NCI-H2171 (cell line): ENCODE results near the gene ZNF296.
"Not testable (repeated sequence)": the region's sequence is repeated elsewhere in the genome, so short reads cannot be mapped to it uniquely, and the experiment has no call there.

Experiments
- DNase-seq: peaks from one replicate; lab custom pipeline; 2025; lab: John Stamatoyannopoulos, UW

Gene ZNF296

GRCh38 chr19:45076029-45076850, at the start of gene ZNF296:
Gene ZNF296, minus strand, starts transcription at chr19:45076478. Its CDS starts 105 bp downstream, at chr19:45076373.
- DNase-seq: peak; percentile 60

- no peak for DNase-seq
Observed at GRCh38 chr19:45125360-45125759, 49.1 kb upstream of the ZNF296 start.

GRCh38 chr19:45124021-45124420, 47.7 kb upstream of the ZNF296 start:
- no peak for DNase-seq

- no peak for DNase-seq
Observed at GRCh38 chr19:45123440-45123850, 47.2 kb upstream of the ZNF296 start.

GRCh38 chr19:45122832-45123231, 46.6 kb upstream of the ZNF296 start:
- no peak for DNase-seq

- no peak for DNase-seq
Observed at GRCh38 chr19:45121827-45122345, 45.6 kb upstream of the ZNF296 start.

- no peak for DNase-seq
Observed at GRCh38 chr19:45119582-45119981, 43.3 kb upstream of the ZNF296 start.

GRCh38 chr19:45118591-45119355, 42.5 kb upstream of the ZNF296 start:
- DNase-seq: peak; percentile 66

- DNase-seq: no peak
Observed at GRCh38 chr19:45118106-45118505, 41.8 kb upstream of the ZNF296 start.

- DNase-seq: no peak
Observed at GRCh38 chr19:45117671-45118070, 41.4 kb upstream of the ZNF296 start.

- DNase-seq: peak; percentile 58
Observed at GRCh38 chr19:45117167-45117594, 40.9 kb upstream of the ZNF296 start.

GRCh38 chr19:45115809-45116615, 39.7 kb upstream of the ZNF296 start:
- DNase-seq: peak; percentile 93

- DNase-seq: peak; percentile 78
Observed at GRCh38 chr19:45114116-45114515, 37.8 kb upstream of the ZNF296 start.

- peak; percentile 49 for DNase-seq
Observed at GRCh38 chr19:45113628-45114027, 37.4 kb upstream of the ZNF296 start.

GRCh38 chr19:45112111-45112827, 36.0 kb upstream of the ZNF296 start:
- DNase-seq: no peak

- no peak for DNase-seq
Observed at GRCh38 chr19:45110851-45111266, 34.6 kb upstream of the ZNF296 start.

GRCh38 chr19:45107621-45108150, 31.4 kb upstream of the ZNF296 start:
- no peak for DNase-seq

GRCh38 chr19:45106363-45106762, 30.1 kb upstream of the ZNF296 start:
- DNase-seq: not testable (repeated sequence)

- no peak for DNase-seq
Observed at GRCh38 chr19:45104658-45105349, 28.5 kb upstream of the ZNF296 start.
